ENCODE measurements around the gene HPCAL1.

HPCAL1 gene

GRCh38 chr2:10475221-10475722 lies 172.6 kb downstream of the HPCAL1 start:
- FAIRE-seq, result no peak

GRCh38 chr2:10475811-10476660 lies 173.3 kb downstream of the HPCAL1 start:
- no peak for FAIRE-seq

GRCh38 chr2:10476723-10477442 lies 174.2 kb downstream of the HPCAL1 start:
- no peak for FAIRE-seq
